ENCODE measurements around the gene KAT6B.

KAT6B gene

DNA sequence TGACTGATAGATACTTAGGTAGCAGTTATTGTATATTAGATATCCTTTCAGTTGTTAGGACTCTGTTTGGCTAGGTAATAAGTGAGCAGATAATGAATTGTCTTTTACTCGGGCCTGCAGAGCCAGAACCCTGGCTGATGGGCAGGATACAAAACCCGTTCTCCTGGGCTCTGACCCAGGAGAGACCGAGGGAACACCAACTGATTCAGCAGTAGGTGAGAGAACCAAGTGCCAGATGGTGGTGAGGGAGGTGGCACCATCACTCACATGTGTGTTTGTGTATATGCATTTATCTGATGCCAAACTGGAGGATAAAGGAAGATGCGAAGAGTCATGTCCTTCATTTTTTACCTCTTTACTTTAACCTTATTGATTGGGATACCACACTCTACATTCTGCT lies 169.4 kb downstream of the KAT6B start:
- TF ChIP-seq, protein P1, sequence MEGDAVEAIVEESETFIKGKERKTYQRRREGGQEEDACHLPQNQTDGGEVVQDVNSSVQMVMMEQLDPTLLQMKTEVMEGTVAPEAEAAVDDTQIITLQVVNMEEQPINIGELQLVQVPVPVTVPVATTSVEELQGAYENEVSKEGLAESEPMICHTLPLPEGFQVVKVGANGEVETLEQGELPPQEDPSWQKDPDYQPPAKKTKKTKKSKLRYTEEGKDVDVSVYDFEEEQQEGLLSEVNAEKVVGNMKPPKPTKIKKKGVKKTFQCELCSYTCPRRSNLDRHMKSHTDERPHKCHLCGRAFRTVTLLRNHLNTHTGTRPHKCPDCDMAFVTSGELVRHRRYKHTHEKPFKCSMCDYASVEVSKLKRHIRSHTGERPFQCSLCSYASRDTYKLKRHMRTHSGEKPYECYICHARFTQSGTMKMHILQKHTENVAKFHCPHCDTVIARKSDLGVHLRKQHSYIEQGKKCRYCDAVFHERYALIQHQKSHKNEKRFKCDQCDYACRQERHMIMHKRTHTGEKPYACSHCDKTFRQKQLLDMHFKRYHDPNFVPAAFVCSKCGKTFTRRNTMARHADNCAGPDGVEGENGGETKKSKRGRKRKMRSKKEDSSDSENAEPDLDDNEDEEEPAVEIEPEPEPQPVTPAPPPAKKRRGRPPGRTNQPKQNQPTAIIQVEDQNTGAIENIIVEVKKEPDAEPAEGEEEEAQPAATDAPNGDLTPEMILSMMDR (IDR thresholded peaks at IDR 0.05; ENCODE audit: control insufficient read depth, insufficient read depth, low read depth, low read length, missing control alignments), result no peak
- no peak for DNase-seq (ENCODE audit: low read depth)
- H3K4me3 ChIP-seq (ENCODE audit: control insufficient read depth, low read depth, low read length), result no peak overlapping the region

DNA sequence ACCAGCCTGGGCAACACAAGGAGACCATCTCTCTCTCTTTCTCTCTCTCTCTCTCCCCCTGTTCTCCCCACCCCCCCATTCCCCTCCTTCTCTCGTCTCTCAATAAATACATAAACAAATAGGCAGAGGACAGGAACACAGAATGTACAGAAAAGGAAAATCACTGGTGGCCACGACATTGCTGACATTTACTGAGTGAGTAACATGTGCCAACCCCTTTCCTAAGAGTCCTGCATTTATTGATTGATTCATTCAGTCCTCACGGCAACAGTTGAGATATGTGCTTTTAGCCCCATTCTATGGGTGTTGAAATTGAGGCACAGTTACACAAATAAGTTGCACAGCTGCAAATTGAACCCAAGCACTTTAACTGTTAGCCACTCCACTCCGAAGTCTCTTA lies 170.8 kb downstream of the KAT6B start:
- no peak overlapping the region for H3K4me3 ChIP-seq (ENCODE audit: control insufficient read depth, low read depth, low read length)
- TF ChIP-seq, protein P1 (IDR thresholded peaks at IDR 0.05; ENCODE audit: control insufficient read depth, insufficient read depth, low read depth, low read length, missing control alignments), result no peak
- no peak for DNase-seq (ENCODE audit: low read depth)

DNA sequence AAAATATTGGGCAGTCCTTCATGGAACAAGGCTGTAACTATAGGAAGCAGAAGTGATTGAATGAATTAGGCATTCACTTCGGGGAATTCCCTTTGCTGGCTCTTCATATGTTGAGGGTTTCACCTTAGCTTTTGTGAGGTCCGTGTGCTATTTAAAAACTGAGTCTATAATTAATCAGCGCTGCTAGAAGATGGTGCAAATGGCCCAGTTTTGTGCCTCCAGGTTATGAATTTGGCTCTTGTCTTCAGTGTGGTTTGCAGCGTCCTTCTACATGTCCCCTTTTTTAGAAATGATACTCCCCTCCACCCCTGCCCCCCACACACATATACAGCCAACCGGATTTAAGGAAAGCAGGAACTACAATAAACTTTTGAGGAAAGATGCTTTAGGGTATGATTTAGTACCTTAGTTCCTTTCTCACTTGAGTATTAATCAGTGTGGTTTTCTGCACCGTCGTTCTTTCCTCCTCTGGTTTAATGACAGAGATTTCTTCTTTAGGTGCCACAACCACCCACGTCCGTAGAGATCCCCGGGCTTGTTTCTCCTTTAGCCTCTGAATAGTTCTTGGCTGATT lies 174.4 kb downstream of the KAT6B start:
- no peak overlapping the region for H3K4me3 ChIP-seq (ENCODE audit: control insufficient read depth, low read depth, low read length)
- no peak for DNase-seq (ENCODE audit: low read depth)
- TF ChIP-seq, protein P1 (IDR thresholded peaks at IDR 0.05; ENCODE audit: control insufficient read depth, insufficient read depth, low read depth, low read length, missing control alignments), result no peak

DNA sequence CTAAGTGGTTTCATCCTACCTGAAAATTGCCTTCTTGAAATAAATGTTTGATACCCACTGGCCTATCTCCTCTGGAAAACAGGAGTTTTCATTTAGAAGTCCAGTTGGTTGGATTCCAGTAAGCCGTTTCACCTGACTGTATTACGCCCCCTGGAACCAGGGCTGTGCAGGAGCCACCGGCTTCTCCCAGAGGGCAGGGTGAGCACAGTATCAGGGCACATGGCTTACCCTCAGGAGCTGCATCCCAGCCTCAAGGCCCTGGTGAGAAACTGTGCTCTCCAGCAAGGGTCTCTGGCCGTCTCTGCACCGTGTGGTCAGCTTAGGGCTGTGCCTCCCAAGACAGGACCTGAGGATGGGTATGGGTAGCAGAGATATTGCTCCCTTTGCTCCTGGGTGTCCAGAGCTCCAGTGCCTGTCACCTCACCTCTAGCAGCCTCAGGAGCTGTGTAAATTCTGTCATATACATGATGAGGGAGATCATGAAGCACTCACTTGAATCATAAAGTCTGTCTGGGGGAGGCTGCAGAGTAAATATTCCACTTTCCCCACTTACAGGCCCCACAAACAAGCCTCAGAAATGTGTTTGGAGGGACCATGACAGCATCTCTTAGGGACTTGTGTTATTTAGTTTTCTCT lies 175.4 kb downstream of the KAT6B start:
- no peak overlapping the region for H3K4me3 ChIP-seq (ENCODE audit: control insufficient read depth, low read depth, low read length)
- TF ChIP-seq, protein P1 (IDR thresholded peaks at IDR 0.05; ENCODE audit: control insufficient read depth, insufficient read depth, low read depth, low read length, missing control alignments), result no peak
- no peak for DNase-seq (ENCODE audit: low read depth)

DNA sequence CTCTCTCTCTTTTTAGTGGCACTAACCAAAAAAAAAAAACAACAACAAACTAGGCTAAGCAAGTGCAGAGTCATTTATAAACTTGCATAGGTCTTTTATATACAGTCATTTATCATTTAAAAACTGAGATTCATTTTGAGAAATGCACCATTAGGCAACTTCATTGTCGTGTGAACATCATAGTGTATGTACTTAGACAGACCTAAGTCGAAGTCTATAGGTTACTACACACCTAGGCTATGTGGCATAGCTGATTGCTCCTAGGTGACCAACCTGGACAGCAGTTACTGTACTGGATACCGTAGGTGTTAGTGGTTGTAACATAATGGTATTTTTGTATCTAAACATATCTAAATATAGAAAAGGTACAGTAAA lies 175.9 kb downstream of the KAT6B start:
- no peak overlapping the region for H3K4me3 ChIP-seq (ENCODE audit: control insufficient read depth, low read depth, low read length)
- DNase-seq (ENCODE audit: low read depth), result no peak
- TF ChIP-seq, protein P1 (IDR thresholded peaks at IDR 0.05; ENCODE audit: control insufficient read depth, insufficient read depth, low read depth, low read length, missing control alignments), result no peak

DNA sequence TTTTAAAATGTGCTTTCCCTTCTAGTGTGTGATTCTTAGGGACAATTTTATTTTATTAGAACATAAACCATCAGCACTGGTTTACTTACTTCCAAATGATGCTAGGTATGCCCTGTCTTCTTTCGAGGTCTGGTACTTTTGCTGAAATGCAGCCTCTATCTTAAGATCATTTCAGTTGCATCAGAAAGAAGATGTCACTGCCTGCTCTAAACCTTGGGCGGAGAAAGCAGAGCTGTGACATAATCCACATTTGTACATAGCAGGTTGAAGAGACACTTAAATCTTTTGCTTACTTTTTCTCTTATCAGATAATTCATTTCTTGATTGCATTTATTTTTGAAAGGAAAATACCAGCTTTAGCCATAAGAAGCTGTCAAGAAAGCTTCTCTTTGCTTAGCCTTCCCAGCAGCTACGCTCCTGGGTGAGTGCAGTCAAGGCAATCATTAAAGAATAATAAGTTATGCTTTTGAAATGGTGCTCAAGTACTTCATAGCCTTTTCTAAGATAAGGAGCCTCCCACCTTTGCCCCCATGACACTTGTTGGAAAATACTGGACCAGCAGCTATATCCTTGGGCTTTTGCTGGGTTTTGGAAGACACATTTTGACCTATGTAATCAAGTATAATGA lies 176.7 kb downstream of the KAT6B start:
- TF ChIP-seq, protein P1 (IDR thresholded peaks at IDR 0.05; ENCODE audit: control insufficient read depth, insufficient read depth, low read depth, low read length, missing control alignments), result no peak
- no peak for DNase-seq (ENCODE audit: low read depth)
- no peak overlapping the region for H3K4me3 ChIP-seq (ENCODE audit: control insufficient read depth, low read depth, low read length)
